GM12801 (cell line): Measurements from ENCODE around the gene FOXK2.

Experiments used
- TF ChIP-seq, protein P1 (sequence below): IDR thresholded peaks from one replicate; pipeline ENCODE4 v1.5.1; 2011; ENCODE audit warnings: control low read depth; ENCODE audit not compliant: insufficient read length; ENCODE audit errors: extremely low read depth

Gene FOXK2

DNA sequence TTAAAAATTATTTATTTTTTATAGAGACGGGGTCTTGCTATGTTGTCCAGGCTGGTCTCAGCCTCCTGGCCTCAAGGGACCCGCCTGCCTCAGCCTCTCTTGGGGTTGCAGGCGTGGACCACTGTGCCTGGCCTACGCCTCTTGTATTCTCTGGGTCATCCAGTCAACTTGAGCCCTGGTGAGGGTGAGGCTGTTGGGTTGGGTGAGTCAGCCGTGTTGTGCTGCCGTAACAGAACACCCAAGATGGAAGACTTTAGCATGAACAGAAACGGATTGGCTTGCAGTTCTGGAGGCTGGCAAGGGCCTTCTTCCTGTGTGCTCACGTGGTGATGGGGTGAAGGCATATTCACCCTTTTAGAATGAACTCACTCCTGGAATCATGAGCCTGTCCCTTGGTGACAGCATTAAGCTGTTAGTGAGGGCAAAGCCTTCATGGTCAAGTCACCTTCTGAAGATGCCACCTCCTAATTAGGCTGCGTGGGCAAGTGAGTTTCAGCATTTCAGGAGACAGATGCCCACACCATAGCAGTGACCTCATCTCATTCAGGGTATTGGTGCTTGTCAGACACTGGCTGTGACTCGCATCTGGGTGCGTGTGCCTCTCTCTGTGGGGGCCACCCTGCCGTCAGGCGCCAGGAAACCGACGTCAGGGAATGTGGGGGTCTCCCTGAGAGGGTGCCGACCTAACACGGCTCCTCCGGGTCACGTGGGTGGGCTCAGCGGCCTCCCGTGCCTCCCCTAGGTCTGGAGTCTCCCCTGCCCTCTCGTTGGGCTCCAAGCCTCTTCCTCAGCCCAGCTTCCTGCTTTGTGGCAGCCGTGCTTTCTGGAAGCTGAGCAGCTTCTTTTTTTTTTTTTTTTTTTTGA is 79.0 kb downstream of the FOXK2 start:
- TF ChIP-seq, protein P1, sequence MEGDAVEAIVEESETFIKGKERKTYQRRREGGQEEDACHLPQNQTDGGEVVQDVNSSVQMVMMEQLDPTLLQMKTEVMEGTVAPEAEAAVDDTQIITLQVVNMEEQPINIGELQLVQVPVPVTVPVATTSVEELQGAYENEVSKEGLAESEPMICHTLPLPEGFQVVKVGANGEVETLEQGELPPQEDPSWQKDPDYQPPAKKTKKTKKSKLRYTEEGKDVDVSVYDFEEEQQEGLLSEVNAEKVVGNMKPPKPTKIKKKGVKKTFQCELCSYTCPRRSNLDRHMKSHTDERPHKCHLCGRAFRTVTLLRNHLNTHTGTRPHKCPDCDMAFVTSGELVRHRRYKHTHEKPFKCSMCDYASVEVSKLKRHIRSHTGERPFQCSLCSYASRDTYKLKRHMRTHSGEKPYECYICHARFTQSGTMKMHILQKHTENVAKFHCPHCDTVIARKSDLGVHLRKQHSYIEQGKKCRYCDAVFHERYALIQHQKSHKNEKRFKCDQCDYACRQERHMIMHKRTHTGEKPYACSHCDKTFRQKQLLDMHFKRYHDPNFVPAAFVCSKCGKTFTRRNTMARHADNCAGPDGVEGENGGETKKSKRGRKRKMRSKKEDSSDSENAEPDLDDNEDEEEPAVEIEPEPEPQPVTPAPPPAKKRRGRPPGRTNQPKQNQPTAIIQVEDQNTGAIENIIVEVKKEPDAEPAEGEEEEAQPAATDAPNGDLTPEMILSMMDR: no peak

GRCh38 chr17:82599674-82600661 is 80.4 kb downstream of the FOXK2 start:
- TF ChIP-seq, protein P1: no peak

GRCh38 chr17:82600731-82601446 is 81.4 kb downstream of the FOXK2 start:
- TF ChIP-seq, protein P1: no peak

DNA sequence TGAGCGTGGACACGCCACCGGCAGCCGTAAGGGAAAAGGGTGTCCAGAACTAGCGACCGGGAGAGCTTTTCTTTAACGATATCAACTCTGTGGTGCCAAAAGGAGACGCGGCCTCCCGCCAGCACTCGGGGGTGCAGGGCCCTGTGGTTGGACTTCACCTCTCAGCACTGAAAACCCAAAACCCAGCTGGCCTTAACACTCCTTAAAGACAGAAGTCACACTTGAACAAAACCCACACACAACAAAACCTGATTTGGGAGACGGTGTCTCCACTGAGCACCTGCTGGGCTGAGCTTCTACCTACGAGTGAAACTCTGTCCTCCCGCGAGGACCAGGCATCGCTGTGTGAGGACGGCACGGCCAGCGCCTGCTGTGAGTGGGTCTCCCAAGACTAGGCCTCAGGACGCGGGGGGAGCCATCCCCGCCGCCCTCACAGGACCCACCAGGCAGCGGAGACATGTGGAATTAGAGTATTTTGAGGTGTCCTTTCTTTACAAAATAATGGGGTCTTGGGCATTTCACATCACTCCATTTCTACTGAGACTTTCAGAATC is 82.0 kb downstream of the FOXK2 start:
- TF ChIP-seq, protein P1: no peak

DNA sequence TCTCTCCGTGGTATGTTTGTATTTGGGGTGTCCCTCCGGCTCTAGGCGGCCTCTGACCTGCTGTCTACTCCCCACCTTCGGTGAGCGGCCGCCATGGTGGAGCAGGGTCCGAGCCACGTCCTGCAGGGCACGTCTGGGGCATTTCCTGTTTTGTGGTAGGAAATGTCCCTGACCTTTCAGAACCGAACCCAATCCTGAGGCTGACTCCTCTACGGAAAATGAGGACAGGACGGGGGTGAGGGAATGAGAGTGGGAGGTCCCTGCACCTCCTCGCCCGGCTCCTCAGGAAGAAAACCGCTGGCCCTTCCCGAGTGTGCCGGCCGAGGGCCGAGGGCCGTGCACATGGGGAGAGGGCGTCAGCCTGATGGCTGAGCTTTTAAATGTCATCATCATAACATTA is 83.0 kb downstream of the FOXK2 start:
- TF ChIP-seq, protein P1: no peak

GRCh38 chr17:82602986-82603710 is 83.6 kb downstream of the FOXK2 start:
- TF ChIP-seq, protein P1: no peak
